CD4-positive, alpha-beta T cell treated with Interleukin-15 for 1 hour (primary cell): ENCODE measurements around the gene SLC17A9.

Source experiments
- DNase-seq: peaks from one replicate; pipeline ENCODE4 v3.0.0-alpha.2; 2020

Gene SLC17A9

DNA sequence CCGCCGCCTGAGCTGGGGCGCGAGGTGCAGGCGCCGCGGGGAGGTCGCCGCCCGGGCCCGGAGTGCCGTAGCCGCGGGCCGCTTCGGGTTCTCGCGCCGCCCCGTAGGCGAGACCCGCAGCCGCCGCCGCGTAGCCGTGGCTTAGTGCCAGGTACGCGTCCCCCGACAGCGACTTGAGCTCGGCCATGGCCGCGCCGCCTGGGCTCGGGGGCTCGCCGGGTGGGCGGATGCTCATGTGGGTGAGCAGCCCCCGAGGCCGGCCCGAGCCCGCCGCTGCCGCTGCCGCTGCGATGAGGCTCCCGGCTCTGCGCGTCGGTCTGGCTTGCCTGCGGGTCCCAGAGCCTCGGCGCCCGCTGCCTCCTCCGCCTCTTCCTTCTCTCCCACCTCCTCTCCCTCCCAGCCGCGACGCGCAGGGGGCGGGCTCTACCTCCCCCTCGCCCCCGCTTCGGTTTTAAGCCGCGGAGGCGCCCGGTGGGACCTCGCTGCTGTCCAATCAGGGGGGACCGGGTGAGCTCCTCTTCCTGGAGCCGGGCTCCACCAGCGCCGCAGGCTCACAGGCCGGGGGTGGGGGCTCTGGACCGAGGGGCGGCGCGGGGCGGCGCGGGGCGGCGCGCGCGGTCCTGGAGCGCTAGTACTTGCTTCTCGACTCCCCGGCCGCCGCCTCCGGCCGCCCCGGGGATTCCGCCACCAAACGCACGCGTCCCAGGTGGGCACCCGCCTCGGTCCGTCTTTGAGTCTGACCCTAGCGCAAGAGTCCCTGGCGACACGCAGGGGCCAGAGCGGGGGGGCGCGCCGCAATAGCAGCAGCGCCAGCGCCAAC, 54.2 kb downstream of the SLC17A9 start, which contains the start of gene BHLHE23:
Gene BHLHE23 (minus strand): TSS at position 425 of the 820 bp plus-strand sequence. CDS start 190 bp downstream, at position 235.
- no peak for DNase-seq

DNA sequence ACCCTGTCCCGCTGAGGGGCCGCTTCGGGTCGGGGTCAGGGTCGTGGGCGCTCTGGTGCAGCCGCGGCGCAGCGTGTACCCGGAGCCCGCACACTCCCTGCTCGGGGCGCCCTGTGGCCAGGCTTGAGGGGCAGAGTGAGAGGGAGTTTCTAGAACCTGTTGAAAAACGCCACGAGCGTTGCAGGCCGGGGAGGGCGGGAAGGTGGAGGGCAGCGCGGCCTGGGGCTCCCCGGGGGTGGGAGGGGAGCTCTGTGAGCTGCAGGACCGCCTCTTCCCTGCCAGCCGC, 54.8 kb downstream of the SLC17A9 start:
- no peak for DNase-seq

GRCh38 chr20:63007646-63008488, 55.4 kb downstream of the SLC17A9 start:
- DNase-seq: no peak

- no peak for DNase-seq
Observed at GRCh38 chr20:63008541-63009044, 56.1 kb downstream of the SLC17A9 start.

DNA sequence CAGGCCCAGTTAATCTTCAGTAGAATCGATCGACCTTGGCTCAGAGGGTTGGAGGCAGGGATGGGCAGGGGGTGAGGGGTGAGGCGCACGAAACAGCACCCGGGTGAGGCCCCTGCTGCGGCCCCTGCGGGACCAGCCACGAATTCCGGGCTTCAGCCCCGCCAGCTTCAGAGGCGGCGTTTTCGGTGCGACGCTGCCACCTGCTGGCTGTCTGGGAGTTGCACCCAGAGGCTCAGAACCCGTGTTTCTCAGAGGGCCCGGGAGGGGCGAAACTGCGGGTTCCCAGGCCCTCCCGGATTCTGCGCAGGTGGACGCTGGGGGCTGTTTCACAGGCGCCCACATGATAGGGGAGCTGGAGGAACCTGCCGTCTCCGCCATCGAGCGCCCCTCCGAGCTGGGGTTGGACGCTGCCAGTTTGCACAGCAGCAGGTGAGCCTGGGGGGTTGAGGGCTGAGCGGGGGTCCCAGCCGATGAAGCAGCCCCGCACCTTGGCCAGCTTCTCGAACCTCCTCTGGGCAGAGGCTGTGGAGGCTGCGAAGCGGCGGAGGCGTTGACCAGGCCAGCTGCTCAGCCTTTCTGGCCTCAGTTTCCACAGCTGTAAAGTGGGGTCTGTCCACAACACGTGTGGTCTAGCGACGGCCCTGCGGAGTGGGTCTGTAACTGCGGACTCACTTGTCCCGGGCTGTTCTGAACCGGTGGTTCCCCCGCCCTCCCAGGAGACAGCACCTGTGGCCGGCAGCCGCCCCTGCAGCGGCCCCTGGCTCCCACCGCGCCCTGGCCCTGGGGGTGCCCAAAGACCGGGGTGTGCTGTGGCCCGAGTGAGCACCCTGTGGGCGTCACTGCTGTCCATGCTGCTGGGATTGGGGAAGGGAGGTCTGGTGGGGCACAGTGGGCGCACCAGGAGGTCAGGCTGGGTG, 56.8 kb downstream of the SLC17A9 start:
- DNase-seq: peak; percentile 78

DNA sequence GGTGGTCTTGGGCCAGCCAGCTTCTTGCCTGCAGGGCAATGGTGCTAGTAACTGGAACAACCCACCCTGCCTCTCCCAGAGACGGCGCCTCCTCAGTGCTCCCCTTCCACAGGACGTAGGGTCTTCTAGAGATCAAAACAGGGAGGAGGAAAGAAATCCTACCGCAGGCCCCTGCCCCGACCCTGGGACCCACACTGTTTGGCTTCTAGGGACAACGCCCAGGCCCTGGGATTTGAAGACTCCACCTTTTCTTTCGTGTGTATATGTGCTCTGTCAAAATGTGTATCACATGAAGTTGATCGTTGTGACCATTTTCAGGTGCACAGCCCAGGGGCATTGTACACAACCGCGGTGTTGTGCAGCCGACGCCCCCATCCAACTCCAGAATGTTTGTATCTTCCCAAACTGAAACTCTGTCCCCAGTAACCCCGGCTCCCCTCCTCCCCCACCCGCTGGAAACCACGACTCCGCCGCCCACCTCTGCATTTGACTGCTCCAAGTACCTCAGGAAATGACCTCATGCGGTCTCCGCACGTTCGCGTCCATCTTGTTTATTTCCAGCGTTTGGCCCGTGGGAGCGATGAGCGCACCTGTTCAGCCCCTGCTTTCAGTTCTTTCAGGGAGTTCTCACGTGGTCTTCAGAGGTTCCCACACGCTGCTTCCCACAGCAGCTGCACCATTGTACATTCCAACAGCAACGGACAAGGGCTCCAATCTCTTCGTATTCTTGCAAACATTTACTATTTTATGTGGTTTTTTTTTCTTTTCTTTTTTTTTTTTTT, 57.7 kb downstream of the SLC17A9 start:
- DNase-seq: peak; percentile 63

DNA sequence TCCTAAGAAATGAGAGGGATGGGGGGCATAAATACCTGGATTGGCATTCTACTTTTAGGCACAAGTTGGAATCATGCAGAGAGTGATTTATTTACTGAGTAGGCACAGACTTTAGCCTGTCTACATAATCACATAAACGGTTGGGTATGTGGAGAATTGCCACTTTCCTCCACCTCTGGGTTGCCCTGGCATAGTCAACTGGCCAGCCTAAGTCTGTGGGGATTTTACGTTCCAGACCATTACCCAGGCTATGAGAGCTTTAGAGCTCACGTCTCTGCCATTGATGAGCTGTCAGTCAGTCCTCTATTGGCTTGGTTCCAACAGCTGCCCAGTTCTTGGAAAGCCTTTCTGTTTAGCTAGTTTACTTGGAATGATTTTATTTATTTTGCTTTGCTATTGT, 59.3 kb downstream of the SLC17A9 start:
- DNase-seq: no peak

DNA sequence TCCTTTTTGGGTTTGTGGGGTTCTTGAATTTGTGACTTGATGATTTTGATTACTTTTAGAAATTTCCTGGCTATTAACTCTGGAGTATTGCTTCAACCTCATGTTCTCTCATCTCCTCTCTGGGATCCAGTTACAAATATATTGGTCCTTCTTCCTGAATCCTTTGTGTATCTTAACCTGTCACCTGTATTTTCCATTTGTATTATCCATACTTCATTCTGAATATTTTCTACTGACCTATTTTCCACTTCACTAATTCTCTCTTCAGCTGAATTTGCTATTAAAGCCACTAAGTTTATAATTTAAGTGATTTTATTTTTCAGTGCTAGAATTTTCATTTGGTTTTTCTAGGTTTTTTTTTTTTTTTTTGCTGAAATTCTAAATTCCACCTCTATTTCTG, 60.7 kb downstream of the SLC17A9 start:
- no peak for DNase-seq

DNA sequence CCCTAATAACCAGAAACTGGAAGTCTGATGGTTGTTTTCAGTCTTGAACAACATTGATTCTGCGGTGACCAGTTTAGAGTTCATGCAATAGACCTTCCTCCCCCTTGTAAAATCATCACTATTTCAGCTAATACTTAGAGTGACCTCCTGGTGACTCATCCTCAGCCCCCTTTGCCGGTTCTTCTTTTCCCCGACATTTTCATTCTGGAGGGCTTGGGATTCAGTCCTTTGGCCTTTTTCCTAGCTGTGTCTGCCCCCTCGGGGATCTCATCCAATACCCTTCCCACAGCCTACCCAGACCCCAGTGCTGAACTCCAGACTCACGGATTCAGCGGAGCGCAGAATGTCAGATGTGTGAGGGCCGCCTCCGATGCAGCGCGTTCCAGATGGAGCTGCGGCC, 61.8 kb downstream of the SLC17A9 start:
- DNase-seq: no peak

DNA sequence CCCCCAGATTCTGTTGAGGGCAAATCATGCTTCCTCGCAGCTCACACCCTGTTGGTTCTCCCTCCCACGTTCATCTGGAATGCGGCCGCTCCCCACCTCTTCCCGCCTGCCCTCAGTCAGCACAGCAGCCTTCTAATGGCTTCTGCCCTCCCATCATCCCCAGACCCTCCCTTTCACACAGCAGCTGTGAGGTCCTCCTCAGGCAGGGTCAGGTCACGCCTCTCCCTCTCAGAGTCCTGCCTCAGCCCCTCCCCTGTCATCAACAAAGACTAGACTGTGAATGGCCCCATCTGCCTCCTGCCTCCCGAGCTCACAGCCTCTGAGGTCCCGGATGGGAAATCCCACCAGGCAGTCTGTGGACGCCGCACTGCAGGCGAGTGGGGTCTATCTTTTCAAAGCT, 62.2 kb downstream of the SLC17A9 start:
- DNase-seq: no peak

DNA sequence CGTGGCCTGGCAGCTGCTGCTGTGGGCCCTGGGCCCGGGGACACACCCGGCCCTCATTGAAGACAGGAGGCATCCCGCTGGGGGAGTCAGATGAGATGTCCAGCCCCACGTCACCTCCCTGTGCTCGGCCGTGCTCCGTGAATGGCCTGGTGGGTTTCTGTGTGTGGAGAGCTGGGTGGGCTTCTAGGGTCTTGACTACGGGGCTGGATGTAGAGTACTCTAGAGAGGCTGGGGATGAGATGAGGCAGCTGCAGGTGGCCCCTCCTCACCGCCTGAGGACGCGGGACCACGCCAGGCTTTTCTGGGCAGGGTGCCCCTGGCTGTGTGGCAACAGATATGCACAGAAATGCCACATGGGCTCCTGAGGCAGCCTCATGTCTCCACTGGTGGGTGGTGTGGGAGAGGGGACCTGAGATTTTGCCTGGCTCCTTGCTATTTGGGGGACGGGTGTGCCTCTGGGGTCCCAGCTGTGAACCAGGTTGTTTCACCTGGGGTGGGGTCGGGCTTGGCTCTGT, 62.7 kb downstream of the SLC17A9 start:
- no peak for DNase-seq

GRCh38 chr20:63015662-63016361, 63.3 kb downstream of the SLC17A9 start:
- no peak for DNase-seq

DNA sequence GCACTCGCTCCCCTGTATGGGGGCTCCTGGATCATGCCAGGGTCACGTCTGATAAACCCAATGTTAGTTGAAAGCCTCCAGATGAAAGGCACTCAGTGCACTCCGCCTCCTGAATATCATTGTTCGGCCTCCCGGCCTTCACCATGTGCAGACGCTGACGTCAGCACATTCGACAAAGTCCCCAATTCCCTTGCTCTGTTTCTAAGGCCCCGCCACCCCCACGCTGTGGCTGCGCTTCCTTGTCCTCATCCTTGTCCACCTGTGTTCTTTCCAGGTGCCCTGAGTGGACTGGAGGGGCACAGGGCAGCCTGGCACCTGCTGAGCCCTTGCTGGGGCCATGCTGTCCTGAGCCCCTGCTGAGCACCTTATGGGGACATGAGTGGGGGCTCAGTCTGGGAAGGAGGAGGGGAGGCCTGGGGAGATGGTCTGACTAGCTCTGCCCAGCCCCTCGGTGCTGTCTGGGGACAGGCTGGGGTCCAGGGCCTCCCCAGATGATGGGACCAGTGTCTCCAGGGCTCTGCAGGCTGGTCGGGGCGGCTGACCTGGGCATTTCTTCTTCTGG, 64.1 kb downstream of the SLC17A9 start:
- DNase-seq: no peak

DNA sequence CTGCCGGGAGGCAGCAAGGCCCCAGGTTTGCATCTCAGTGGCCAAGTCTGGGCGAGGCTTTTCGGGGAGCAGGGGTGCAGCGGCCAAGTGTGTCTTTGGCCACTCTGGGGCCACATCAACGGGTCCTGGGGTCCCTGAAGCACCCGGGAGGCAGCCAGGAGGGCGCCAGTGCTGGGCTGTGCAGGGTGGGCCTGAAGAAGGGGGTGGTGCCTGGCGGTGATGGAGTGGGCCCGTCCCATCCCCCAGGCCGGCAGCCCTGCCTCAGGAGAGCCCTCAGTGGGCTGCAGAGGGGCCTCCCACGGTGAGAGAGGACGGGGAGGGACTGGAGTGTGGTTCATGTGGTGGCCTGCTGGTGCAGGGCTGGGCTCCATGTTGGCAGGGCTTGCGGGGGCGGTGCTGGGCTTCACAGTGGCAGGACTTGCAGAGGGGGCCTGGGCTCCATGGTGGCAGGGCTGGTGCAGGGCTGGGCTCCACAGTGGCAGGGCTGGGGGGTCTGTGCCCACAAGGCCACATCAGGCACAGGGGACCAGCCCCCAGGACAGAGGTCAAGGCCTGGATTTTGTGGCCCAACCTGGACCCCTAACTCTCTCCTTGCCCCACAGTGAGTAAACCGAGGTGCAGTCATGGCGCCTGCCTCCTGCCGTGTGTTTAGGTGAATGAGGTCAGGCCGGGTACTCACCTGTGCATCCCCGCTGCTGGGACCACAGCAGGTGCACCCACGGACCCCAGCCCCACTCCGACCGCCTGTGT, 64.7 kb downstream of the SLC17A9 start:
- no peak for DNase-seq

DNA sequence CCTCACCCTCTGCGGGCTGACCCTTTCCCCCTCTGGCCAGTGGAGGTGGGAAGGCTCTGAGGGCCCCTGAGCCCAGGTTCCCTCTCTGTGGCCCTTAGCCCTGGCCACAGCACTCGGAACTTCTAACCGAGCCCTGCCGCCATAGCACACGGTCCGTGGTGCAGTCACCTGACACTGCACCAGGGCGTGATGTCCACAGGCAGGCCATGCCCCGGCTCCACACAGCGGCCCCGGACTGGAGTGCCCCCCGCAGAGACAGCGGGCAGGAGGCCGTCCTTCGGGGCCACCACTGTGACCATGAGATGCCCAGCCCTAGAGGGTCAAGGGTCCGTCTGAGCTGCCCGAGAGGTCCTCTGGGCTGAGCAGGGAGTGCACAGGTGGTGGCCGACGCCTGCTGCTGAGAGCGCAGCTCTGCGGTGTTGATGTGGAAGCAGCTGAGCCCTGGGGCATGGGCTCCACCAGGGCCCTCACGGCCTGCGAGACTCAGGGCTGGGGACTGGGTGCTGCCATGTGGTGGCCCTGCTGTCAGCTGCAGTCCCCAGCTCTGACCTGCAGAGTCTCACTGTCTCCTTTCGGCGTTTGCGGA, 65.4 kb downstream of the SLC17A9 start:
- no peak for DNase-seq
